ENCODE data around the gene HCN2. TPM values are rescaled to one million over a fixed set of nuclear protein-coding genes. Genes with fewer than 3 reads are reported as not detected.

Gene HCN2
- total RNA-seq, 1 donor from 2014 or later = 4.5 TPM

- DNase-seq (ENCODE audit: missing footprints) = peak; percentile 68
- intact Hi-C loops (cut with DNase I) = no loop called here
Observed at GRCh38 chr19:567296-567900, 22.3 kb upstream of the HCN2 start.

GRCh38 chr19:570251-570686, 19.4 kb upstream of the HCN2 start:
- DNase-seq (ENCODE audit: missing footprints) = no peak
- no peak for ATAC-seq
- intact Hi-C loops (cut with DNase I) = loop anchor here (5.0 to 10.0 kb wide), 2 partner anchors 62 to 225 kb away; partner anchors contain the start of genes POLRMT and PTBP1

More at GRCh38 chr19:567296-567900, 22.3 kb upstream of the HCN2 start:
- no peak for ATAC-seq

GRCh38 chr19:570937-571565, 18.6 kb upstream of the HCN2 start:
- no peak for ATAC-seq
- intact Hi-C loops (cut with DNase I) = loop anchor here (5.0 to 10.0 kb wide), 2 partner anchors 61 to 224 kb away; partner anchors contain the start of genes POLRMT and PTBP1
- DNase-seq (ENCODE audit: missing footprints) = peak; percentile 76

DNA sequence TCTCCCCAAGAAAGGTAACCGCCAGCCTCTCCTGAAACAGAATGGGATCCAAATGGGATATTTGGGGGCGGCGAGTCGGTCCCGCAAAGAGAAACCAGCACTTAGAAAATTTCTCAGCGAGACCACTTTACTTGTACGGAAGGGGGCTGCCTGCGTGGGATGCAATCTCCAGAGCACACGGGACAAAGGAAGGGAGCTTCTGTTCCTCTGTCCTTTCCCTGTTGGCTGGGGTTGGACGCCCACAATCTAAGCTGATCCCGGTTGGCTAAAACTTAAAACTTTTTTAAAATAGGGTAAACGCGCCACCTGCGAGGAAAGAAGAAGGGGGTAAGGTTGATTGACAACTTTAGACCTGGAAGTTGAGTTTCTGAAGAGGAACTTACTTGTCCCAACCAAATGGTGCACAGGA, 18.1 kb upstream of the HCN2 start:
- intact Hi-C loops (cut with DNase I) = loop anchor here (5.0 to 10.0 kb wide), 2 partner anchors 61 to 223 kb away; partner anchors contain the start of genes POLRMT and PTBP1
- ATAC-seq (no peak), DNase-seq (ENCODE audit: missing footprints) (no peak)

DNA sequence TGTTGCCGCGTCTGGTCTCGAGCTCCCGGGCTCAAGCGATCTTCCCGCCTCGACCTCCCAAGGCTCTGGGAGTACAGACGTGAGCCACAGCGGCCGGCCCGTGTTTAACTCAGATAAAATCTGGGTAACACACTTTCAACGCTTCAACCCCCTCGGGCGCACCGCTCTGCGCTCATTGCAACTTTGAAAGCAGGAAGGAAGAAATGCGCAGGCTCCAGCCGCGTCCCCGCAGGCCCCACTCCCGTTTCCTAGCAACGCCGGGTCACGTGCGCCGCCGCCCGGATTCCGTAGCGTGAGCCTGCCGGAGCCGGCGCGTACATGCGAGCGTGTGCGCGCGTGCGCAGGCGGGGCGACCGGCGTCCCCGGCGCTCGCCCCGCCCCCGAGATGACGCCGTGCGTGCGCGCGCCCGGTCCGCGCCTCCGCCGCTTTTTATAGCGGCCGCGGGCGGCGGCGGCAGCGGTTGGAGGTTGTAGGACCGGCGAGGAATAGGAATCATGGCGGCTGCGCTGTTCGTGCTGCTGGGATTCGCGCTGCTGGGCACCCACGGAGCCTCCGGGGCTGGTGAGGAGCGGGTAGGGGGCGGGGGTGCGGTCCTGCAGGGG, 17.4 kb upstream of the HCN2 start, which contains the start of gene BSG:
Gene BSG (plus strand): TSS at position 457 of the 603 bp plus-strand sequence. CDS start 39 bp downstream, at position 496.
- intact Hi-C loops (cut with DNase I) = loop anchor here (2.0 to 10.0 kb wide), 4 partner anchors 39 to 223 kb away; partner anchors contain the start of genes POLRMT, PTBP1 and TPGS1
- ATAC-seq = peak; percentile 77

DNA sequence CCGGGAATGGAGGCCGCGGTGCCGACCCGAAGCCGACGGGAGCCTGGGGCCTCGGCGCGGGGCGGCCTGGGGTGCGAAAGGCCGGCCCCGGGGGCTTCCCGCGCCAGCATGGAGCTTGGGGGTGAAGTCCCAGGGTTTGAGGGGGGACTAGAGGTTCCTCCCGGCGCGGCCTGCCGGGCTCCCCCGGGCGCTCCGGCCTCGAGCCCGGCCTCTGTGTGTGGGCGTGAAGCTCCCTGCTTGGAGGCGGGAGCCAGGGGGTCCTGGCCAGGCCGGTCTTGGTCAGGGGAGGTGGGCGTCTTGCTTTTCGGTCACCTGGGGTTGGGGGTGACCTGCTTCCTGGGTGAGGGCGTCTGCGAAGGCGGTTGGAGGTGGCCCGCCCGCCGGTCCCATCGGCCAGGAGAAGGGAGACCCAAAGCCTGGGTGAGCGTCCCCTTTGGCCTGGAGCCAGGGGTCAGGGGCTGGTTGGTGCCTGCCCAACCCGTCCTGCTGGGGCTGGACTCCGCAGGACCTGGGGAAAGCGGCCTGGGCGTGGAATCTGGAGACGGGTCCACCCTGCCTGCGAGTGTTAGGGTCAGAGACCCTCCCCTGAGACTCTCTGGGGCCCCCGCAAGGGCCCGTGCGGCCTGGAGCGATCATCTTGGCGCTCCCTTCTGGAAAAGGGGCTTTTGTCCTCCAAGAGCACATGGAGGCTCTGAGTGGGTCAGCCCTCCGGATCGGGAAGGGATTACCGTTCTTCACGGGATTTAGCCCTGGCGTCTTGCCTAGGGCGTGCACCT, 16.8 kb upstream of the HCN2 start:
- DNase-seq (ENCODE audit: missing footprints) (peak; percentile 67), ATAC-seq (no peak)
- intact Hi-C loops (cut with DNase I) = loop anchor here (2.0 to 10.0 kb wide), 4 partner anchors 40 to 222 kb away; partner anchors contain the start of genes POLRMT, PTBP1 and TPGS1

More for the DNA sequence above, 17.4 kb upstream of the HCN2 start, which contains the start of gene BSG:
- peak; percentile 99 for DNase-seq (ENCODE audit: missing footprints)

DNA sequence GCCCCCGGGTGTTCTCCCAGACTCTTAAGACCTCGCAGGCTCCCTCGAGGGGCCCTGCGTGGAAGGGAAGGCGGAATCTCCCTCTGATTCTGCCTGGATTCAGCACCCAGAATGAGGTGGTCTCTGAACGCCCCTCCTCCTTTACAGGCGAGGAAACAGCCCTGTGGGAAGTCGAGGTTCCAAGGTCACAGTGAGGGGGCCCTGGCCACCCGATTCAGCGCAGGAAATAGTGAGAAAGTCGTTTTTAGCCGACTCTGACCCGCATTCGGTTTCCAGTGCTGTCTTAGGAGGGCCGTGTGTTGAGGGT, 16.2 kb upstream of the HCN2 start:
- DNase-seq (ENCODE audit: missing footprints) = no peak
- ATAC-seq = no peak
- intact Hi-C loops (cut with DNase I) = loop anchor here (2.0 to 10.0 kb wide), 4 partner anchors 41 to 221 kb away; partner anchors contain the start of genes POLRMT, PTBP1 and TPGS1

- intact Hi-C loops (cut with DNase I) = loop anchor here (5.0 to 10.0 kb wide), 3 partner anchors 57 to 220 kb away; partner anchors contain the start of genes POLRMT, PTBP1 and RNF126
- DNase-seq (ENCODE audit: missing footprints) = peak; percentile 71
- peak; percentile 49 for ATAC-seq
Observed at GRCh38 chr19:574658-575526, 14.8 kb upstream of the HCN2 start.

- ATAC-seq (peak; percentile 53), DNase-seq (ENCODE audit: missing footprints) (peak; percentile 83)
- intact Hi-C loops (cut with DNase I) = loop anchor here (5.0 to 10.0 kb wide), 2 partner anchors 86 to 219 kb away; partner anchors contain the start of genes PTBP1 and RNF126
Observed at GRCh38 chr19:575527-576506, 13.9 kb upstream of the HCN2 start.

DNA sequence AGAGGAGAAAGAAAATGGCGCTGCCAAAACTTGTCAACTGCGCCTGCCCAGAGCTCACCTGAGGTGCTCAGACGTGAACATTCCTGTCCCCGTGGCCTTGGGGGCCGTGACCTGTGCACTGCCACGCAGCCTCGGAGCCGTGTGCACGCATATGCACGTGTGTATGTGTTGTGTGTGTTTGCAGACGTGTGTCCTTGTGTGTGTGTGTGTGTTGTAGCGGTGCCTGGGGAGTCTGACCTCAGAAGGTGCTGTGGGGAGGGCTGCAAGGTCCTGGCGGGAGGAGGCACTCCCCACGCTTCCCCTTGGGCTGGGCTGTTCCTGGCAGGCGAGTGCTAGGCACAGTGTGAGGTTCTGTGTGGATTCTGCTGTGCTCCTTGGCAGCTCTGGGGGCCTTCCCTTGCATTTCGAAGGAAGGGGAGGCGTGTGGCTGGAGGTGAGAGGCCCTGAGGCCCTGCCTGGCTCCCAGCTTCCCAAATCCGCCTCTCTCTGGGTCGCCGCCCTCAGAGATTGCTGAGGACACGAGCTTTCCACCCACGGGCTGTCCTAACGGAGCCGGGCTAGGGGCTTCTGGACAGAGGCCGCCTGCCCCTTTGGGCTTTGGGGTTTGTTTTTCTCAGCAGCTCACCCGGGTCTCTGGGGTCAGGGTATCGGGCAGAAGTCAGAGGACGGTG, 12.8 kb upstream of the HCN2 start:
- DNase-seq (ENCODE audit: missing footprints) (peak; percentile 60), ATAC-seq (no peak)
- intact Hi-C loops (cut with DNase I) = loop anchor here (5.0 to 10.0 kb wide), 2 partner anchors 85 to 218 kb away; partner anchors contain the start of genes PTBP1 and RNF126

DNA sequence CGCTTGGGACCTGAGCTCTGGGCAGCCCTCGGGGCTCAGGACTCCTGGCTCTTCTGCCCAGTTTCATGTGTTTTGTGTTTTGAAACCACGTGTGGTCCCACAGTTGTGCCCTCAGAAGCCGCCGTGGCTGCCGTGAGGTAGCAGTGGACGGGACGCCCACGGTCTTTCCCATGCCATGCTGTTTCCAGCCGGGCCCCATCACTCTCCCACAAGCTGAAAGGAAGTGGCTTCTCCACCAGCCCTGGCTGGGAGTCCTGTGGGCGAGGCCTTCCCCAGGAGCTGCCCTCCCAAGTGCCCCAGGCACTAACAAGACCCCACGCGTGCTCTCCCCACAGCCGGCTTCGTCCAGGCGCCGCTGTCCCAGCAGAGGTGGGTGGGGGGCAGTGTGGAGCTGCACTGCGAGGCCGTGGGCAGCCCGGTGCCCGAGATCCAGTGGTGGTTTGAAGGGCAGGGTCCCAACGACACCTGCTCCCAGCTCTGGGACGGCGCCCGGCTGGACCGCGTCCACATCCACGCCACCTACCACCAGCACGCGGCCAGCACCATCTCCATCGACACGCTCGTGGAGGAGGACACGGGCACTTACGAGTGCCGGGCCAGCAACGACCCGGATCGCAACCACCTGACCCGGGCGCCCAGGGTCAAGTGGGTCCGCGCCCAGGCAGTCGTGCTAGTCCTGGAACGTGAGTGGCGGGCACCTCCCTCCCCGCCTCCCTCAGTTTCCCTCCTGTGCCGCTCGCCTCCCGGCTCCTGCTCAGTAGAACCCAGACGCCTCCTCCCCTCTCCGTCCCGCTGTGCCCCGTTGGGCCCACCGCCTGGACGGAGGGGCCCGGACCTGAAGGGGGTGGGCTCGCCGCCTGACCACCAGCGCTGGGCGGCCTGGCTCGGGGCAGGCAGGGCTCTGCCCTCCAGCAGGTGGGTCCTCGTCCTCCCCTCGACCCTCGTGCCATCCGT, 12.0 kb upstream of the HCN2 start:
- DNase-seq (ENCODE audit: missing footprints) (peak; percentile 76), ATAC-seq (no peak)
- intact Hi-C loops (cut with DNase I) = loop anchor here (5.0 to 10.0 kb wide), 2 partner anchors 85 to 217 kb away; partner anchors contain the start of genes PTBP1 and RNF126

DNA sequence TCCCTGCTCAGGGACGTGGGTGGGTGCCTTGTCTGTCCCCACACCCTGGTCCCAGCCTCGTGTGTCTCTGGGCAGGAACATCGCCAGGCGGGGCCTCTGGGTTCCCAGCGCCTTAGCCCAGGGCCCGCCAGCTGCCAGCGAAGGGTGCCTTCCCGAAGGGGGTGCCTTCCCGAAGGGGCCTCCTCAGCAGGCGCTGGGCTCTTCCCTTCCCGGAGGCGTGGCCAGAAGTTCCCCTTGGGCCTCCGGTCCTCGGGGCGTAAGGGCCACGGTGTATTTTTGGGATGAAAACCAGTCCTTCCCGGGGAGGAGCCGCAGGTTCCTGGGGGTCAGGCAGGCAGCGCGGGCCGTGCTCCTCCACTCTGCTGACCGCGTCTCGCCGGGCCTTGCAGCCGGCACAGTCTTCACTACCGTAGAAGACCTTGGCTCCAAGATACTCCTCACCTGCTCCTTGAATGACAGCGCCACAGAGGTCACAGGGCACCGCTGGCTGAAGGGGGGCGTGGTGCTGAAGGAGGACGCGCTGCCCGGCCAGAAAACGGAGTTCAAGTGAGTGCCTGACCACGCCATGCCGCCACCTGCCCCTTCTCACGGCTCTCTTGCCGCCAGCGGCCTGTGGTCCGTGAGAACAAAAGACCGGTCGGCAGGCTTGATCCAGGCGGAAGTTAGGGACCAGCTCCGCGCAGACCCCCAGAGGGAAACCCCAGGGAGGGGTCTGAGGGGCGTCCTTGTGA, 10.4 kb upstream of the HCN2 start:
- ATAC-seq (no peak), DNase-seq (ENCODE audit: missing footprints) (peak; percentile 61)
- intact Hi-C loops (cut with DNase I) = loop anchor here (5.0 to 10.0 kb wide), 2 partner anchors 83 to 216 kb away; partner anchors contain the start of genes PTBP1 and RNF126

GRCh38 chr19:579842-580155, 9.9 kb upstream of the HCN2 start:
- intact Hi-C loops (cut with DNase I) = loop anchor here (5.0 to 10.0 kb wide), 3 partner anchors 83 to 215 kb away; partner anchors contain the start of genes PTBP1 and RNF126
- ATAC-seq = no peak
- DNase-seq (ENCODE audit: missing footprints) = no peak

- no peak for DNase-seq (ENCODE audit: missing footprints)
- intact Hi-C loops (cut with DNase I) = loop anchor here (10.0 kb wide), 1 partner anchor 154 kb away; no protein-coding TSS in a partner anchor
Observed at GRCh38 chr19:580274-580835, 9.3 kb upstream of the HCN2 start.

More at GRCh38 chr19:580274-580835, 9.3 kb upstream of the HCN2 start:
- no peak for ATAC-seq
